HG02938 (cell line): ENCODE data around the gene CBX5.
"Not testable (repeated sequence)": the region's sequence is repeated elsewhere in the genome, so short reads cannot be mapped to it uniquely, and the experiment has no call there.

ENCODE experiments used
- ATAC-seq: cut with Tn5 transposase; IDR thresholded peaks from one replicate; pipeline ENCODE4 v1.9.1; 2021; ENCODE audit warnings: mild to moderate bottlenecking, moderate library complexity; ENCODE audit not compliant: unreplicated experiment

CBX5 gene

GRCh38 chr12:54279632-54280467, at the start of gene CBX5:
Gene CBX5, minus strand, starts transcription at chr12:54280122. Its CDS starts 22,472 bp downstream, at chr12:54257650.
- peak; percentile 75 for ATAC-seq

DNA sequence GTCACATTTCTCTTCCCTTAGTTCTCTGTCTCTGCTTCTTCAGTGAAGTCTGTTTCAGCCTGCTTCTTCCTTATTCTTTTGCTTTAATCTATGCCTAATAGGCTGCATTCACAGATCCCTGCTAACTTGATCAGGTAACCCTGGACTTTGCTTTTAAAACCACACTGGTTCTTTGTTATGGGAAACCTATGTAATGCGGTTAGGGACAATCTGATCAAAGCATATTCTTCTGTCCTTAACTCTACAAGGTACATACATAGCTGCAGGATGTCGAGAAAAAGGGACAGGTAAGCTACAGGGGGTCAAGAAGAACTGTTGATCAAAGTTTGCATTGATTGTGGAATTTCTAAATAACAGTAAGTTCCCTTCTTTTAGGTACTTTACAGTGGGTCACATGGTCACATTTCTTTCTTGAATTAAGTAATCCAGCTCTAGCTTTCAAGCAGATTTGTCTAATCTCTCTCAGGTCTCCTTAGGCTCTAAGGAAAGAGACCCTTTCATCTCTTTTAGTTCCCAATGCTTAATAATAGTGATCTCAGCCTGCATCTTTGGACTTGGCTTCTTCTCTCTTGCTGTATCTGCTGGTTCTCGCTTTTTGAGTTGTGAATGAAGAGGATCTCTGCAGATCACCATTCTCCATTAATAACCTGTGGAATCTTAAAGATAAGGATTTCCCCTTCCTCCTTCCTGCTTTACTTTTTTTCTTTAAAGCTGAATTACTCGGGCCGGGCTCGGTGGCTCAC, 48.8 kb upstream of the CBX5 start:
- ATAC-seq = no peak

DNA sequence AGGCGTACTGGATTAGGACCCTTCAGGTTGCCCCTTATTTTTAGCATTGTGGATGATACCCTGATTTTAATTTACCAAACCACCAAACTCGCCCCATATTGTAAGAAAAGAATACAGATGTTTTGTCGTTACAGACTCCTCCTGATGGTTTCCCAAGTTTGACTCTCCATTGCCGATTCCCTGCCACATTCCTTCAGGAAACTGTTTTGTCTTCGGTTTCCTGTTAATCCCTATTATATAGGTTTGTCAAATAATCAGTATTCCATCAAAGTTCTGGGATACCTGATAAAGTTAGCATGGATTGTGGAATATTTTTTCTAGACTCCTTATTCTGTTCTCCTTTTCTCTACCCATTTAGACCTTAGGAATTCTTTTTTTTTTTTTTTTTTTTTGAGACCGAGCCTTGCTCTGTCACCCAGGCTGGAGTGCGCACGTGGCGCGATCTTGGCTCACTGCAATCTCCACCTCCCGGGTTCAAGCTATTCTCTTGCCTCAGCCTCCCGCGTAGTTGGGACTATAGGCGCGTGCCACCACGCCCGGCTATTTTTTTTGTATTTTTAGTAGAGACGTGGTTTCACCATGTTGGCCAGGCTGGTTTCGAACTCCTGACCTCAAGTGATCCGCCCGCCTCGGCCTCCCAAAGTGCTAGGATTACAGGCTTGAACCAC, 45.7 kb upstream of the CBX5 start:
- ATAC-seq = not testable (repeated sequence)

DNA sequence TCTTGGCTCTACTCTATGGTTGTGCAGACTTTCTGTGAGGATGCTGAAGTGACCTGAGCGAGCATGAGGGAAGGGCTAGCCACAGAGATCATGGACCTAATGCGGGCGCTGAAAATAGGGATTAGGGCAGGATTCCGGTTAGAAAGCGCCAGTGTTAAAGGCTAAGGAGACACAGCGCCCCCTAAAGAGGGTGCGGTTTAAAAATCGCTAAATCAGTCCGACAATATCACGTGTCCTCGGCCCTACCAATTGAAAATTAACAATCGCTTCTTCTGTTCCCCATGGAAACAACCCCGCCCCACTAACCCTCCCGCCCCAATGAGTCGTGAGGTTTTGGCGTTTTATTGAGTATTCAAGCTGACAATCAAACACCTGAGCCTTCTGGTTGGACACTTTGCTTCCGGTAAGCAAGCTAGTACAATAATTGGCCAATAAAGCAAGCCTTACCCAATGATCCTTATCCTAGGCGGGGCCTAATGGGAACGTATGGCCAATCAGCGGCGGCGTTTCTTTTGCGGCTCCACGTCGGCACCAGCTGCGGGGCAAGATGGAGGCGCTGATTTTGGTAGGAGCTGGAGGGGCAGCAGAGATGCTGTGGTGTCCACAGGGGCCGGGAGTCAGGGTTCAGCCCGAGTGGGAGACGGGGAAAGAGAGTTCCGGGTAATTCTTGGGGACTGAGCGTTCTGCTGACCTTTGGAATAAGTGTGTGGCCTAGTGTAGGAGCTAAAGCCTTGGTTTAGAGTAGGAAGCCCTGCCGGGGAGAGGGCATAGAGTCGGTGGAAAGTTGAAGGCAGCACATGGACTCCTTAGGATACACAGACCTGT, 44.9 kb upstream of the CBX5 start, which contains the start of gene COPZ1:
TSS of gene COPZ1 (plus strand) at position 515 of the 825 bp plus-strand sequence. CDS start at position 548, 33 bp downstream.
- ATAC-seq = peak; percentile 99

- no peak for ATAC-seq
Observed at GRCh38 chr12:54321363-54321762, 41.4 kb upstream of the CBX5 start.

DNA sequence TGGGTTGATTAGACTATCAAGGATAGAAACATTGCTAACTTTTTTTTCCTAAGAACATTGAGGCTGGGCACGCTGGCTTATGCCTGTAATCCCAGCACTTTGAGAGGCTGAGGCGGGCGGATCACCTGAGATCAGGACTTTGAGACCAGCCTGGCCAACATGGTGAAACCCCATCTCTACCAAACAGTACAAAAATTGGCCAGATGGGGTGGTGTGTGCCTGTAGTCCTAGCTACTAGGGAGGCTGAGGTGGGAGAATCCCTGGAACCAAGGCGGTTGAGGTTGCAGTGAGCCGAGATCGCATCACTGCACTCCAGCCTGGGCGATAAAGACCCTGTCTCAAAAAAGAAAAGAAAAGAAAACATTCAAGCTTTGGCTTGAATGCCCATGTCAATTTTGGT, 32.4 kb upstream of the CBX5 start:
- not testable (repeated sequence) for ATAC-seq

DNA sequence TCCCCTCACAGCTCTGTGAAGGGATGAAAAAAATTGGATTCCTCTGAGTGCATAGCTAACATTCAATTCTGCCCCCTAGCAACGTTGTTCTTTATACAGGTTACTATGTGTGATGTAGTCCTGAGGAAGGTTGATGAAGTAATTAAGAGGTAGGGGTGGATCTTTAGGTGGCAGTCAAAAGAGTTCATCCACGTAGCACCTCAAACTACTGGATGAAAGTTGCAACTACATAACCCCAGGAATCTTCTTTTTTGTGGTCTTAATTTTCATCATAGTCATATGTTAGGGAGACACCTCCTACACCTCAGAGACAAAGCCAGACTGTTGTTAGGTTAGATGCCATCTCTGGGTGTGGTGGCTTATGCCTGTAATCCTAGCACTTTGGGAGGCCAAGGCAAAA, 31.1 kb upstream of the CBX5 start:
- no peak for ATAC-seq

DNA sequence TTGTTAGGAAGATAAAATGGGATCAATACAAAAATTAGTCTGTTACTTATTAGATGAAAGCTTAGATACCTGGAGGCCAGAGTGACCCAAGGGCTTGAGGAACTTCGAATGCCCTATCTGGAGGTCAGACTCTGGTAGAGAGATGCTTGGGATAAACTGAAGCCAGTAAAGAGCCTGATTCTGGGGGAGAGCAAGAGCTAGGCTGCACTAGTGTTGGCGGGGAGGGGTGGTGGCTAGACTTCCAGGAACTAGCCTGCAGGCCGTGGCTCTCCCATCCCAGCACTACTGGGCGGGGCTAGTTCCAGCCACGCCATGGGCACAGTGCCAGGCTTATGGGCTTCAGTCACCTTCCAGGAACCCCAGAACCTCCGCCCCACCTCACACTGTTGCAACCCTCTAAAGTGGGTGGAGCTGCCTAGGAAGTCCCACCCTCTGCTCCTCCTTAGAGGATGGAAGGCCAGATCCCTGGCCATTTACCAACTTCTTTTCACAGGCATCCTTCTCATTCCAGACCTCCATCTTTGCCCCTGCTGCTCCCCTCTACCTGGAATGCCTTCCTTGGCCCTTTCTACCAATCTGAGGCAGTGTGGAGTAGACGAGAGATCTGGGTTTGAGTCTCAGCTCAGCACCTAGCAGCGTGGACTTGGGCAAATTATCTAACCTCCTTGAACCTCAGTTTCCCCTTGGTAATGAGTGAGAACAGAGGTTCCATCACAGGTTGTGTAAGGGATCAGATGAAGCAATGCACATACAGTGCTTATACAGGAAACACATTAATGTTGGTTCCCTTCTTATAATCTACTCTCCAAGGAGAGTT, 27.2 kb upstream of the CBX5 start:
- no peak for ATAC-seq

- ATAC-seq = no peak
Observed at GRCh38 chr12:54304187-54304810, 24.4 kb upstream of the CBX5 start.

DNA sequence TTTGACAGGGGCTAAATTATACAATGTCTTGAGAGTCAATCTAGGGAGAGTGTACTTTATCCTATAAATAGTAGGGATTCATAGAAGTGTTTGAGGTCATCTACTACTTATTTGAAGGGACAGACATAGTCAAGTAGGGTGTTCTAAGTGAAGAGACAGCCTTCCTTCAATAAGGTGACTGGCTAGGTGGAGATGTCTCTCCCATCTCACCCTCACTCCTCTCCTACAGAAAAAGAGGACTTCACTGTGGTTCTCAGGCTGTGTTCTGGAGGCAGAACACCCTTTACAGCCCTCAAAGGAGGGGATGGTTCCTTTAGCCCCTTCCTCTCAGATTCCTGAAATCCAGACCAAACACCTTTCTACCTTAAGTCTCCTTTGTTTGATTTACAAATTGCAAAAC, 23.7 kb upstream of the CBX5 start:
- ATAC-seq = no peak

- no peak for ATAC-seq
Observed at GRCh38 chr12:54301428-54302048, 21.6 kb upstream of the CBX5 start.

DNA sequence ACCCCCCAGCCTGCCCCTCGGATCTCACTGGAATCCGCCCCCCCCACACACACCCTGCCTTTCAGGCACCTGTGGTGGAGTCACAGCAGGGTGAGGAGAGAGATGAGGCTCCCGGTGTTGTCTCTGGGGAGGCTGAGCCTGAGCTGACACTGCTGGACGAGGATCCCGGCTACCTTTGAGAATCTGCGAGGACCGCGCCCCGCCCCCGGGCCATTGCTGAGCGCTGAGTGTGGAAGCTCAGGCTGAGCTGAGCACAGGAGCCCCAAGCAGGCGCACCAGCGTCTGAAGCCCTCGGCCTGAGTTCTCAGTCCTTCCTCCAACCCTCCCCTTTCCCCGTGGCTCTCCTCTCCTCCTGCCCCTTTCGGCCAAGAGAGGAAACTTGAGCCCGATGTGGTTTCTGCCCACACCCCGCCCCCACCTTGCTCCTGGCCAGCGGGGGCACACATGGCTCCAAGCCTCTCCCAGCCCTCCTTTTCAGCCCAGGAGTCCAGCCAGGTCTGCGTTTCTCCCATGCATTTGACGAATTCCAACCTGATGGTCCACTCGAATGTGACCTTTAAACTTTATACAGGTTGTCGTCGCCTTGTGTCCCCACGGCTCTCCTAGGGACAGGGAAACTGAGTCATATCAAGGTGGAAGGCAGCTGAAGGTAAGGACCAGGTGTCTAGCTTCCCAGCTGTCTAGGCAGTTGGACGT, 21.0 kb upstream of the CBX5 start, which contains the start of gene NFE2:
TSS of gene NFE2 (minus strand) at position 284 of the 696 bp plus-strand sequence. CDS start 5,767 bp downstream, outside the sequence.
- ATAC-seq = no peak

DNA sequence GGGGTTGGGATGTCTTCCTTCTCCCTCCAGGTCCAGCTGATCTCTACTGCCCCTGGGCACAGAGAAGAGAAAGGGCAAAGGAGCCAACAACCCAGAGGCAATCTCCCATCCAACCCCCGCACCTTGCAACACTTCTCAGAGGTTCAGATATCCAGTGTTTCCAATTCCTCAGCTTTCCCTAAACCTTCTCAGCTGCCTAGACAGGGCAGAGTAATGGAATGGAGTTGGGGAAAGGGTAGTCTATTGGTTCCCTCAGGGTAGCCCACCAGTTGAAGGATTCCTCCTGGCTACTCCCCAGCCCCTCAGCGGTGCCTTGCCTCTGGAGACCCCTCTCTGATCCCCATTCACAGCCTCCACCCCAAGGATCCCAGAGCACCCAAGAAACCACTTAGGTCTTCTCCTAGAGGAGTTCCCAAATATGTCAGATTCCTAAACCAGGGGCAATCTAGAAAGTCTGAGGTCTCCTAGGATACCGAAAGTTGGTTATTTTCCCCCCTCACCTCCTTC, 20.4 kb upstream of the CBX5 start:
- ATAC-seq = no peak

DNA sequence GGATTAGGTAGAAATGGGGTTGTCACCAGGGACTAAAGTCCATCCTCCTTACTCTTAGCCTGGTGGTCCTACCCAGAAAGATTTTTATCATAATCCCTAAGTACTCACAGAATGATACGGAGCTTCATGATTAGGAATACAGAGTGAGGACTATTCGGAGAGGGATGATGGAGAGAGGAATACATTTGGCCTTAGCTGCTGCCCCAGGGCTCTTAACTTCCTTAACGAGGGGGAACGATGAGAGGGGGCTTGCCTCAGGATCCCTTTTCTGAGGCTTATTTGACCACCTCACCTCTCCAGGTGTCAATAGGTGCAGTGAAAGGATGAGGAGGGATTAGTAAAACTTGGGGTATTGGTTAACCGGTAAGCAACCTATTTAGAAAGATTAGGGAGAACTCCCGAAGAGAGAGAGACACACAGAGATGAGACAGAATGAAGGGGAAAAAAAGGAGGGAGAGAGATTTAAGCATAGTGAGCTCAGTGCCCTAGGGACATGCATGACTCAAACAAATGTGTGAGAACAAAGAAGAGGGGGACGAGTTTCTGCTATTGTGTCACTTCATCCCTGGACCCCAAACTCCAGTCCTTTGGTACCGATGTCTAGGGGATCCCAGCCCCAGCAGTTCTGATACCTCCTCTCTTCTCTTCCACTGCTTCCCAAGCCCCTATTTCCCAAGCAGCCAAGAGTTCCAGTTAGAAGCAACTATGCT, 19.7 kb upstream of the CBX5 start:
- no peak for ATAC-seq

- no peak for ATAC-seq
Observed at GRCh38 chr12:54298904-54299303, 19.0 kb upstream of the CBX5 start.

GRCh38 chr12:54296393-54297099, 16.6 kb upstream of the CBX5 start:
- no peak for ATAC-seq
